Measurements from ENCODE around the gene DTX4.
"Not testable (repeated sequence)": the region's sequence is repeated elsewhere in the genome, so short reads cannot be mapped to it uniquely, and the experiment has no call there.

The DTX4 gene

GRCh38 chr11:59171508-59172322, at the start of gene DTX4:
DTX4 (plus strand) TSS chr11:59172132; CDS start chr11:59172596, 464 bp downstream.
- DNase-seq: peak; percentile 94

GRCh38 chr11:59135648-59136461, 36.1 kb upstream of the DTX4 start:
- DNase-seq: peak; percentile 87

- not testable (repeated sequence) for DNase-seq
Observed at GRCh38 chr11:59136551-59136950, 35.4 kb upstream of the DTX4 start.

GRCh38 chr11:59137190-59137589, 34.7 kb upstream of the DTX4 start:
- no peak for DNase-seq

- DNase-seq: no peak
Observed at GRCh38 chr11:59138643-59139042, 33.3 kb upstream of the DTX4 start.

- no peak for DNase-seq
Observed at GRCh38 chr11:59141191-59141590, 30.7 kb upstream of the DTX4 start.

GRCh38 chr11:59141673-59142460, 30.1 kb upstream of the DTX4 start:
- DNase-seq: no peak

GRCh38 chr11:59142530-59143507, 29.1 kb upstream of the DTX4 start, which contains the start of gene FAM111A:
FAM111A (plus strand) TSS chr11:59142856; CDS start chr11:59148873, 6,017 bp downstream.
- DNase-seq: peak; percentile 93

- DNase-seq: no peak
Observed at GRCh38 chr11:59144096-59144495, 27.8 kb upstream of the DTX4 start.

- DNase-seq: peak; percentile 90
Observed at GRCh38 chr11:59144579-59145345, 27.2 kb upstream of the DTX4 start.

GRCh38 chr11:59145534-59145933, 26.4 kb upstream of the DTX4 start:
- no peak for DNase-seq

- DNase-seq: no peak
Observed at GRCh38 chr11:59151761-59152160, 20.2 kb upstream of the DTX4 start.

- DNase-seq: peak; percentile 66
Observed at GRCh38 chr11:59152312-59152951, 19.5 kb upstream of the DTX4 start.

- no peak for DNase-seq
Observed at GRCh38 chr11:59154610-59155009, 17.3 kb upstream of the DTX4 start.

- no peak for DNase-seq
Observed at GRCh38 chr11:59157433-59157832, 14.5 kb upstream of the DTX4 start.

GRCh38 chr11:59158206-59159068, 13.5 kb upstream of the DTX4 start:
- DNase-seq: peak; percentile 73

- no peak for DNase-seq
Observed at GRCh38 chr11:59164028-59164427, 7.9 kb upstream of the DTX4 start.

GRCh38 chr11:59172345-59173079, 580 bp downstream of the DTX4 start:
- no peak for DNase-seq
